Epidermal melanocyte (primary cell): ENCODE data around the gene SCYL1.

Source experiments
- DNase-seq: peaks from one replicate; pipeline ENCODE4 v3.0.0; 2011; ENCODE audit warnings: low spot score; ENCODE audit not compliant: insufficient read length

Gene SCYL1

DNA sequence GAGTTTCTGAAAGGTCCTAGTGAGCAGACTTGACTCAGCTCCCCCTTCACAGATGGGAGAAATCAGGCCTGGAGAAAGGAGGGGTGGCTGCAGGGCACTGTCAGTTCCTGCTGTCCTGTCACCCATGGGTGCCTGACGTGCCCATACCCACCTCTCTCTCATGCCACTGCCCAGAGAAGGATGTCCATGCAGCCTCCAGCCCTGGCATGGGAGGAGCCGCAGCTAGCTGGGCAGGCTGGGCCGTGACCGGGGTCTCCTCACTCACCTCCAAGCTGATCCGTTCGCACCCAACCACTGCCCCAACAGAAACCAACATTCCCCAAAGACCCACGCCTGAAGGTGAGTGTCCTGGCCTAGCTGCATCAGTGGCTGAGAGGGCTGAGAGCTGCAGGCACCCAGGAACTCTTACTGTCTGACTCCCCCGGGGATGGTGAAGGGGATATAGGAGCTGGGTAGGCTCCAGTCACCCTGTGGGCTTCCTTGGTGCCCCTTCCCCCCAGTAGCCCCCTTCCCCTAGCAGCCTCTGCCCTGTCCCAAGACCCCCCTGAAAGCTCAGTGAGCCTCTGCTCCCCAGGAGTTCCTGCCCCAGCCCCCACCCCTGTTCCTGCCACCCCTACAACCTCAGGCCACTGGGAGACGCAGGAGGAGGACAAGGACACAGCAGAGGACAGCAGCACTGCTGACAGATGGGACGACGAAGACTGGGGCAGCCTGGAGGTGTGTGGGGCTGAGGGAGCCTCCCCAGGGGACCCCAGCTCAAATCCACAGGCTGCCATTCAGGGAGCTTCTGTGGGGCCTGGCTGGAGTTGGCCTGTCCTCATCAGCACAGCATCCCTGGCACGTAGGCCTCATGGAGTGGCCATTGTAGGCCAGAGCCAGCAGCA, 11.8 kb downstream of the SCYL1 start:
- DNase-seq: no peak

DNA sequence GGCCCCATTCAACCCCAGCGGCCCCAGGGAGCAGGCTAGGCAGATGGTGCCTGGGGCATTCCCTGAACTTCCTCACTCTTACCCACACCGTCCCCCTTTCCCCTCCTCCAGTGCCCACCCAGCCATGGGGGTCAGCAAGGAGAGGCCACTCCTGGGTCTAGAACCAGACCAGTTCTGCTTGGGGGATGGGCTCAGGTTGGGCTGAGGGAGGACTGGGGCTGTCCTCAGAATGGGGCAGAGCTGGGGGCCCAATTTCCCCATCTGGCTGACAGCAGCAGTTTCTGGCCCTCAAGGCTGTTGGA, 12.4 kb downstream of the SCYL1 start:
- no peak for DNase-seq

DNA sequence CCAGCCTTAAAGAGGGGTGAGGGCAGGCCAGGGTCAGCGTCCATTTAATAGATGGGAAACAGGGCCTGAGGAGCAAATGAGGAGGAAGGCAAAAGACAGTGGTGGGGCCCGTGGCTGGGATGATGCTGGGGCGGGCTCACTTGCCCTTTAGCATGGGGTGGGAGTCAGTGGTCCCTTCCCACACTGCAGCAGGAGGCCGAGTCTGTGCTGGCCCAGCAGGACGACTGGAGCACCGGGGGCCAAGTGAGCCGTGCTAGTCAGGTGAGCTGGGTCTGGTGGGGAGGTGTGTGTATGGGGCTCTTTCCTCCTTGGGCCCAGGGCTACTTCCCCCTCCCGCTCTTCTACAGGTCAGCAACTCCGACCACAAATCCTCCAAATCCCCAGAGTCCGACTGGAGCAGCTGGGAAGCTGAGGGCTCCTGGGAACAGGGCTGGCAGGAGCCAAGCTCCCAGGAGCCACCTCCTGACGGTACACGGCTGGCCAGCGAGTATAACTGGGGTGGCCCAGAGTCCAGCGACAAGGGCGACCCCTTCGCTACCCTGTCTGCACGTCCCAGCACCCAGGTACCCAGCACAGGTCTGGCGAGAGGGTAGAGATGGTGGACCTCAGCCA, 12.8 kb downstream of the SCYL1 start:
- DNase-seq: no peak

DNA sequence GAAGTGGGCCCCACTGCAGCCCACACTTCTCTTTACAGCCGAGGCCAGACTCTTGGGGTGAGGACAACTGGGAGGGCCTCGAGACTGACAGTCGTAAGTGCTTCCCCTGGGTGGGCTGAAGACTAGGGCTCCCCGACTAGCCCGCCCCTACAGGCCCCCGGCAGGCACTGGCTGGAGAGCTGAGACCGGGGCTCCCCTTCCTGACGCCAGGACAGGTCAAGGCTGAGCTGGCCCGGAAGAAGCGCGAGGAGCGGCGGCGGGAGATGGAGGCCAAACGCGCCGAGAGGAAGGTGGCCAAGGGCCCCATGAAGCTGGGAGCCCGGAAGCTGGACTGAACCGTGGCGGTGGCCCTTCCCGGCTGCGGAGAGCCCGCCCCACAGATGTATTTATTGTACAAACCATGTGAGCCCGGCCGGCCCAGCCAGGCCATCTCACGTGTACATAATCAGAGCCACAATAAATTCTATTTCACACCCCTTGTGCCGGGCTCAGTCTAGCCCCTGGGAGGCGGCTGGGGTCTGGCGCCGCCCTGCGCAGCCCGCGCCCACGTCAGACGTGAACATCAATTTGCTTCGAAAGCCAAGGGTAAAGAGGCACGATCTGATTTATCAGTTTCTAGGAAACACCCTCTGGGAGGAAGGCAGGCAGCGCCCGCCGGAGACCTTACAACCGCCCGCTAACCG, 13.5 kb downstream of the SCYL1 start:
- no peak for DNase-seq

DNA sequence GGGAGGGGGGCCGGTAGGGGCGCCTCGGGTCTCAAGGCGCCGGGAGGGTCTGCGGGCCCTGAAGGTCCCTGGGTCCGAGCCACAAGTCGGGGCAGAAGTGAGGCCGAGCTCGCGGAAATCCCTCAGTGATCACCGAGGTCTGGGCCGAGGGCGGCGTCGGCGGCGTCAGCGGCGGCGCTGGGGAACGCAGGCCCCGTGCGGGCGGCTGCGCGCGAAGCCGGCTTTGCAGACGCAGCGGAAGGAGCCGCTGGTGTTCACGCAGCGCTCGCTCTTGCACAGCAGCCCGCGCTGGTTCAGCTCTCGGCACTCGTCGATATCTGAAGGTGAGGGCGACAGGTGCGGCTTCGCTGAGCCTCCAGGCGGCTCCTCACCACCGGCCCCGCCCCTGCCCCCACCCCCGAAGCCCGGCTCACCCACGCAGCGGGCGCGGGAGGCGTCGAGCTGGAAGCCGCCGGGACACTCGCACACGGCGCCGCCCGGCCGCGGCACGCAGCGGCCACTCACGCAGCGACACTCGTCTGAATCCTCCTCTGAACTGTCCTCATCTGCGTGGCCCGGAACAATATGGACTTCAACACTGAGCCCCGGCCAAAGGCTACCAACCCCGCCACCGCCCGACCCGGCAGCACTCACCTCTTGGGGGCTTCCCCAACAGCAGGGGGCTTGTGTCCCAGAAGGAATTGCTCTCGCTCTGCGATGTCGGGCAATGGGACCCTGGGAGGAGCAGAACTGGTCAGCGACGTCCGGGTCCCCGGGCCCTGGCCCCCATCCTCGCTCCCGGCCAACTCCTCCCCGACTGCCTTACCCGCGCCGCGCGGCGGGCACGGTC, 14.2 kb downstream of the SCYL1 start:
- DNase-seq: no peak

DNA sequence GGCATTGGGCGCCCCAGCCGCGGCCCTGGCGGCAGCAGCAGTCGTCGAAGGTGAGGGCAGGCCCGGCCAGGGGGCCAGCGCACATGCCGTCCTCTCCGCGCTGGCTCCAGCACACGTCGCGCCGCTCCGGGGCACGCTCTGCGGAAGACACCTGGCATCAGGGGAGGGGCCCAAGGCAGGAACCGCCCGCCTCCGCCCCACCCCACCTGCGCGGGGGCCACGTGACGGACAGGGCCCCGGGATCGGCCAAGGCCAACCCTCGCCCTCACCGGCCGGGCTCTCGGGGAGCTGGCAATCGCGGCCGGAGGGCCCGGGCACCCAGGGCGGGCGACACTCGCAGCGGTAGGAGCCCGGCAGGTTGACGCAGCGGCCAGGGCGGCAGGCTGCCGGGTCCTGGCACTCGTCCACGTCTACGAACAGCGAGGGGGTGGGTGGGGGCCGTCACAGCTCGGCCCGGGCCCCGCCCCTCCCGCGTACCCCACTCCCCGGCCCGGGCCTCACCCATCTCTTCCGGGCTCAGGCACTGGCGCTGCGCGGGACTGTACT, 14.9 kb downstream of the SCYL1 start:
- DNase-seq: peak; percentile 87

DNA sequence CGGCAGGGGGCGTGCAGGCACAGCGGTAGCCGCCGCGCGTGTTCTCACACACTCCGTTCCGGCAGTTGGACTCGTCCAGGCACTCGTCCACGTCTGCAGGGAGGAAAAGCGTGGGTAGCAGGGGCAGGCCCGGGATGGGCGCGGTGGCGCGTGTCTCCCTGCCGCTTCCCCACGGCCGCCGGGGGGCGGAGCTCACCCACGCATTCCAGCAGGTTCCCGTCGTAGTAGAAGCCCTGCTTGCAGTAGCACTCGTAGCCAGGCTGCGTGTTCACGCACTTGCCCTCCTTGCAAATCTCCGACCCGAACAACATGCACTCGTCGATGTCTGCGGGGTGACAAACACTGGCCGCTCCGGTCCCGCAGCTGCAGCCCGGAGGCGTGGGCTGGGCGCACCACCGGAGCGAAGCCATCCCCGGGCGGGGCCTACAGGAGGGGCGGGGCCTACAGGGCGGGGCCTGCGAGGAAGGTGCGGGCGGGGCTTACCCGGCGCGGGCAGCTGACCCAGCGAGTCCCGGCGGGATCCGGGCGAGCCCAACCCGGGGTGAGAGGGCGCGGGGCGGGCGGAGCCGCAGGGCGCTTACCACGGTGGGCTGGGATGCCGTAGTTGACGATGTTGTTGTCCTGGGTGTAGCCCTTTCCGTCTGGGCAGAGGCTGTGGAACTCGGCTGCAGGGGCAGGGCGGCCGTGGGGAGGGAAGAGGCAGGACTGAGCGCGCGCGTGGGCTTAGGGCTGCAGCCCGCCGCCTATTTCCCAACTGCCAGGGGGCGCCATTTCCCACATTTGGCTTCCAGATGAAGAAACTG, 15.6 kb downstream of the SCYL1 start:
- DNase-seq: peak; percentile 100

DNA sequence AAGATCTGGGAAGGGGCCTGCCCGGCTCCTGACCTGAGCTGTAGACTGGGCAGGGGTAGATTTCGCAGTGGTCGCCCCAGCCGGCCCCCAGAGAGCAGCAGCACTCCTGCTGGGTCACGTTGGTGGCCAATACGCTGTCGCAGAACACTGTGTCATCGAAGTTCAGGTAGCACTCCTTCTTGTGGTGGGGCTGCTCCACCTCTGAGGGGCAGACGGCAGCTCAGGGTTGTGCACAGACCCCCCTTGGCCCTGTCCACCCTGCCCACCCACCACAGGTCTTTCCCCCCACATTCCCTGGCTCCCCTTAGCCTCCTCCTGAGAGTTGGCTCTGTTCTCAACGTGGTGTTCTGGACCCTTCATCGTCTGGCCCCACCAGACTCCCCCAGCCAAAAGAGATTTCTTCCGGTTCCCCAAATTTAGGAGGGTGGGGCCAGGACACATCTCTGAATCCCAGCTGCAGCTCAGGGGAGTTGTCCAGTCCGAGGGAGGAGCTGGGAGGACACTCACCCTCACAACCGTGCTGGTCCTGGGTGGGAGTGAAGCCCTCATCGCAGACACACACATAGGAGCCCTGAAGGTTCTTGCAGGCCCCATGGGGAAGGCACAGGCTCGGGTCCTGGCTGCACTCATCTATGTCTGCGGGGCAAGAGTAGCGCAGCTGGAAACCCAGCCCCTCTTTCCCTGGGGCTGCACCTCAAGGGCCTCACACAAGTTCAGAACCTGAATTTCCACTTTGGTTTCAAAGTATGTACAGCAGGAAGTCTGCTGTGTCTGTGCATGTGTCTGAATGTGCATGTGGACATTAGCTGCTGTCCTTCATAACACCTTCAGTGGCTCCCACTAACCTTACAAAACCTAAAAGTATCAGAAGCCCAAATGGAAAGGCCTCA, 16.5 kb downstream of the SCYL1 start:
- DNase-seq: no peak

DNA sequence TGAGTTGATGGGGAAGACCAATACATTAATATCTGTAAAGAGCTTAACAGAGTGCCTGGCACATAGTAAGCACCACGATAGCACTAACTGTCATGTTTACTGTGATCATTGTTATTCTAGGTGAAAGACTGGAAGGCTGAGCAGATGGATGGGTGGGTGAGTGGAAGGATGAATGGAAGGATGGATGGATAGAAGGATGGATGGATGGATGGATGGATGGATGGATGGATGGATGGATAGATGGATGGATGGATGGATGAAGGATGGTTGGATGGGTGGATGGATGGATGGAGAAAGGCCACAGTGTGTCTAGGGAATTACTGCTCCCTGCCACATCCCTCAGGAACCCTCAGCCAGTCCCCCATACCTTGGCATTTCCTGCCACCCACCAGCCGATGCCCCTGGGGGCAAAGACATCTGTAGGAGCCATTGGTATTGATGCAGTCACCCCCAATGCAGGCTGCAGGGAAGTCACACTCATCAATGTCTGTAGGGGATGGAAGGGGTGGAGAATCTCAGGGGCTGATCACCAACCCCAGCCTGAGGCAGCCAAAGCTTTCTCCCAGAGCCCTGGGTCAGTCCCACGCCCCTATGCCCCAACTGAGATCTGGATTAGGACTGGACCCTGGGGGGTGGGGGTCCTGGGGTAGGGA, 18.0 kb downstream of the SCYL1 start:
- peak; percentile 15 for DNase-seq

DNA sequence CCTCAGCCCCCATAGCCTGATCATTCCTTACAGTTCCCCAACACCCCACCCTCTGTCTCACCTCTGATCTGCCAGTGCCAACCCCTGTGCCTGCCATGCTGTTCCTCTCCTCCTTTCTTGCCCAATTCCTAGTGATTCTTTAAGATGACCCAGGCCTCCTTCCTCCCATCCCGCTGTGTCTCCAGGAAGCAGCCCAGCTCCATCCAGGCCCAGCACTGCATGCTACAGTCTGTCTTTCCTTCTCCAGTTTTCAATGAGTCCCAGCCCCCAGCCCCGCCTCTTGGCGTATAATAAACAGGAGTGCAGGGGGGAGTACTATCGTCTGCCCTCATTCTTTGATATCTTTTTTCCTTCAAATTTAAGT, 21.0 kb downstream of the SCYL1 start:
- DNase-seq: no peak

DNA sequence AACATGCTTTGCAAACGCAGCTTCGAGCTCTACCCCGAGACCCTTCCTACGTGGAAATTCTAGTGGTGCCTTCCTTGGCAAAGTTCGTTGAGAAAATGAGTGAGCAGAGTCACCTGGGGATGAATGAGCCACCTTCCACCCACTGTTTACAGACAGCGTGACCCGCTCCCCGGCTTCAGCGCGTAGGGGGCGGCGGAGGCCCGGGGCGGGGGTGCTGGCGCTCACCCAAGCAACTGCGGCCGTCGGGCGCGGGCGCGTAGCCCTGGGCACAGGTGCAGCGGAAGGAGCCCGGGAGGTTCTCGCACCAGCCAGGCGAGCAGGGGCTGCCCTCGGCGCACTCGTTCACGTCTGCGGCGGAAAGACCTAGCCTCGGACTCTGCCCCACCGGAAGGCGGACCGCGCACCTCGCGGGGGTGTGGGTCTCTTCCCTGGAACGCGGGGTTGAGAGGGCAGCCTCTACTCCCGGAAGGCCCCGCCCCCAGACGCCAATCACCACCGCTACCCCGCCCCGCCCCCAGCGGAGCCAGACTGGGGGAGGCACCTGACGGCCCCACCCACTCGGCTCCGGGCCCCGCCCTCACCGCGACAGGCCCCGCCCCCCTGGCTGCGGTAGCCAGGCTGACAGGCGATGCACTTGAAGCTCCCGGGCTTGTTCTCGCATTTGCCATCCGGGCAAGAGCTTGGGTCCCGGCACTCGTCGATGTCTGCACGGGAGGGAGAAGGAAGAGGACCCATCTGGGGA, 21.5 kb downstream of the SCYL1 start:
- DNase-seq: peak; percentile 55

DNA sequence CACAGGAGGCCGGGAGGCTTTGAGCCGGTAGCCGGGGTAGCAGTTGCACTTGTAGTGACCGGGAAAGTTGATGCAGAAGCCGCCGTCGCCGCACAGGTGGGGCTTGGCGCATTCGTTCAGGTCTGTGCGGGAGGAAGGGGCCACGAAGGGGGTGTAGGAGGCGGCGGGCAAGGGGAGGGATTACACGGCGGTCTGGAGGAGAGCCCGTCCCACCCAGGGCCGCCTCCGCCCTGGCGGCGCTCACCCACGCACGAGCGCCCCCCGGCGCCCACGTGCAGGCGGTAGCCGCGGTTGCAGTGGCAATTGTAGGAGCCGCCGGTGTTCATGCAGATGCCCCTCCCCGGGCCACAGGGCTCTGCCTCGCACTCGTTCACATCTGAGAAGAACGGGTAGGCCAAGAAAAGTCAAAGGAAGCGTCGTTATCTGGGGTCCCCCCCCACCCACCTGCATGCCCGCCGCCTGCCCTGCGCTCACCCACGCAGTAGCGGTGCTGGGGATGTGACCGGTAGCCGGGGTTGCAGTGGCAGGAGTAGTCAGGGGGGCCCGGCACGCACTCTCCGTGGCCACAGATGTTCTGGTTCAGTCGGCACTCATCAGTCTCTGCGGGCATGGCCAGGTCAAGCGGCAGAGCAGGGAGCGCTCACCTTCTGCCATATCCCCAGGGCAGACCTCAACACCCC, 22.7 kb downstream of the SCYL1 start:
- DNase-seq: no peak

DNA sequence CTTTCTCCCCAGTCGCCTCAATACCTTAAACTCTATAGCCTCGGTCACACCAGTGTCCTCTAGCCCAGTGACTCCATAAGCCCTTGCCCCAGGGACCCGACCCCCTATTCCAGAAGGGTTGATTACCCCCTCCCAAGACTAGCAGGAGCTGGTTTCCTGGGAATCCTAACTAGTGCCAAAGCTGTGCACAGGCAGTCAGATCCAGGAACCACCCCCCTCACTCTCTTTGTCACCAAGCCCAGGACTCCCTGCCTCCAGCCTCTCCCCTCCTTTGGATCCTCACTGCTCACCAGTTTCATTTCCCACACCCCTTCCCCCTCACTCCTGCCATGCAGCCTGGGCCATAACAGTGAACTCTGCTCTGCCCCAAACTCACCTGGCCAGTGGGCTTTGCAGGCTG, 23.5 kb downstream of the SCYL1 start:
- no peak for DNase-seq

DNA sequence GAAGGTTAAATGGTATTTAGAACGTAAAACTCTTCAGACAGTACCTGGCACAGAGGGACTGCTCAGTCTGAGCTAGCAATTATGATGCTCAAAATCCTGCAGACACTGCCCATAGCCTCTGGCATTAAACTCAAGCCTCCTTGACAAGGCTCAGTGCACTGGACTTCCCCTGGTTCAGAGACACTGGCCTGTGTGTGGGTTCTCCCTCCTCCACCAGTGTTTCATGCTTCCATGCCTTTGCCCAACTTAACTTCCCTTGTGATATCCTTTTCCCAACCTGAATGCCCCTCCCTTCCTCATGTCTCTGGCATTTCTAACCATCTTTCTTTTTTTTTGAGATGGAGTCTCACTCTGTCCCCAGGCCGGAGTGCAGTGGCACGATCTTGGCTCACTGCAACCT, 24.2 kb downstream of the SCYL1 start:
- DNase-seq: no peak

DNA sequence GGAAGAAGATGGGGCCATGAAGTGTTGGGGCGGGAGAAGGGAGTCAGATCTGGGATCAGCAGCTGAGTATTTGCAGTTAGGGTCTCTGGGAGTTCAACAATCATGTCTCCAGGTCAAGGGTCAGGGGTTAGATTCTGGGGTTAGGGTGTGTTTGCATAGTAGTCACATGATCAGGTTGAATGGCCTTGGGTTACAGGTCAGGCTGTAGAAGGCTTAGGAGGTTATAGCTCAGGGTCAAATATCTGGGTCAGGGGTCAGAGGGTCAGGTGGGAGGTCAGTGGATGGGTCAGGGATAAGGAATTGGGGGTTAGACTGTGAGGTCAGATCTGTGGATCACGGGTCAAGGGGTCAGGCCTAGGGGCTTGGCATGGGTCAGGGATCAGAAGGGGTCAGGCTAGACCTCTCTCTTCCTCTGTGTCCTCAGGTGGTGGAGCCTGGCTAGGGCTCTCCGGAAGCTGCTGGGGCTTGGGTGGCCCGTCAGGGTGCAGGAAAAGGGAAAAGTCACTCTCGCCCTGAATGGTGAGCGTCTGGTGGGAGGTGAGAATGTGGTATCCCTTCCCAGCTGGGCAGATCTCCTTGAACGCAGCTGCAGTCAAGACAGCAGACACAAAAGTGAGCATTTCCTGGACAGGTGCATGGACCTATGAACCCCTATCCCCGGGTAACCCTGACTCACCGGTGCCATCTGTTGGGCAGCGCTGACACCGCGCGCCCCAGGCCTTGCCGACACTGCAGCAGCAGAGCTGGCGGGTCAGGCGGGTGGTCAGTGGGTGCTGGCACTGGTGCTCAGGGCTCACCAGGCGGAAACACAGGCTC, 26.9 kb downstream of the SCYL1 start:
- DNase-seq: no peak

DNA sequence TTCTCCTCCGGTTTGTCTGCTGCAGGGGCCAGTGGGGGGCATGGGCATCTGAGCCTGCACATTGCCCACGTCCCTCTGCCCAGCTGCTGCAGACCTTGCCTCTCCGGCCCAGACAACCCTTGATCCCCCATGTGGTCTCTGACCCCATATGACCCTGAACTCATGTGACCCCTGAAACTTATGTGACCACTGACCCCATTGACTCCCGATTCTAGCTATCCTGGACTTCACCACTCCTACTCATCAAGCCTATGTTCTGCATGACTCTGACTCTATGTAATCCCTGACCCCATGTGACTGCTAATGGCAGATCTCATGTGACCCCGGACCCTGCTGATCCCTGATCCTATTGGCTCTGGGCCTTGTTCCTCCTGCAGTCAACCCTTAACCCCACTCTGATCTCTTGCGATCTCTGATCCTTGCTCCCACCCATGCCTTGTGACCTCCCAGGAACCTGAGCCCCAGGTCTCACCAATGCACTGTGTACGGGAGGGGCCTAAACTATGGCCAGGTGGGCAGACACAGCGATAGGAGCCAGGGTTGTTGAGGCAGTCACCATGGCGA, 27.6 kb downstream of the SCYL1 start:
- no peak for DNase-seq
